HCT116 (cell line): ENCODE results near the gene DHX57.

Experiments
- SP1 ChIP-seq: IDR thresholded peaks from 2 replicates; pipeline ENCODE4 v1.6.1; 2012; ENCODE audit warnings: low read depth
- YY1 ChIP-seq: IDR thresholded peaks from 2 replicates; pipeline ENCODE4 v1.6.1; 2011; ENCODE audit warnings: low read length, low read depth, moderate library complexity, mild to moderate bottlenecking; ENCODE audit not compliant: insufficient replicate concordance; ENCODE audit errors: extremely low read depth
- TF ChIP-seq, protein P1 (sequence below), 3 experiments: fragments of 200-600 bp in 1 of 3; sonication (generic) in 1 of 3; IDR thresholded peaks in 2 of 3; conservative IDR thresholded peaks in 1 of 3; 2 replicates each; pipeline ENCODE4 v1.5.1; 2012 to 2017; ENCODE audit warnings: low read depth in 2 of 3, low read length in 2 of 3, antibody characterized with exemption in 1 of 3, borderline replicate concordance in 1 of 3, control low read depth in 1 of 3, mild to moderate bottlenecking in 1 of 3, mixed read lengths in 1 of 3, mixed run types in 1 of 3, moderate library complexity in 1 of 3; ENCODE audit not compliant: insufficient read depth in 1 of 3

DNA sequence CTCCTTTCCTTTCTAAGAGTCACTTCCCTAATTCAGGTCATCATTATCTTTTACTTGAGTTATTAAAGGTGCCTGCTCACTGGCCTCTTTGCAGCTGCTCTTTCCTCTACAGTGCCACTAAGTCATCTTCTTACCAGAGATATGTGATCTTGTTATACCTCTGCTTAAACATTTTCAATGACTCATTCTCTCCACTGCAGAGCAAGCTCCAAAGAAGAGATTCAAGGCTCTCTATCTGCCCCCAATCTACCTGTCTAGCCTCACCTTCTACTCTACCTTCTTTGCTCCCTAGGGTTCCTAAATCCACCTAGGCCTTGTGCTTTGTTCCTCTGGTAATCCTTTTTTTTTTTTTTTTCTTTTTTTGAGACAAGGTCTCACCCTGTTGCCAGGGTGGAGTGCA is 17.1 kb upstream of the DHX57 start:
- TF ChIP-seq, protein P1, sequence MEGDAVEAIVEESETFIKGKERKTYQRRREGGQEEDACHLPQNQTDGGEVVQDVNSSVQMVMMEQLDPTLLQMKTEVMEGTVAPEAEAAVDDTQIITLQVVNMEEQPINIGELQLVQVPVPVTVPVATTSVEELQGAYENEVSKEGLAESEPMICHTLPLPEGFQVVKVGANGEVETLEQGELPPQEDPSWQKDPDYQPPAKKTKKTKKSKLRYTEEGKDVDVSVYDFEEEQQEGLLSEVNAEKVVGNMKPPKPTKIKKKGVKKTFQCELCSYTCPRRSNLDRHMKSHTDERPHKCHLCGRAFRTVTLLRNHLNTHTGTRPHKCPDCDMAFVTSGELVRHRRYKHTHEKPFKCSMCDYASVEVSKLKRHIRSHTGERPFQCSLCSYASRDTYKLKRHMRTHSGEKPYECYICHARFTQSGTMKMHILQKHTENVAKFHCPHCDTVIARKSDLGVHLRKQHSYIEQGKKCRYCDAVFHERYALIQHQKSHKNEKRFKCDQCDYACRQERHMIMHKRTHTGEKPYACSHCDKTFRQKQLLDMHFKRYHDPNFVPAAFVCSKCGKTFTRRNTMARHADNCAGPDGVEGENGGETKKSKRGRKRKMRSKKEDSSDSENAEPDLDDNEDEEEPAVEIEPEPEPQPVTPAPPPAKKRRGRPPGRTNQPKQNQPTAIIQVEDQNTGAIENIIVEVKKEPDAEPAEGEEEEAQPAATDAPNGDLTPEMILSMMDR (IDR thresholded peaks at IDR 0.05 in 2 of 3, conservative IDR thresholded peaks at IDR 0.05 in 1 of 3; ENCODE audit: borderline replicate concordance in 1 of 3, insufficient read depth in 1 of 3, low read depth in 2 of 3, low read length in 2 of 3) = no peak
- no peak for TF ChIP-seq SP1
- no peak for TF ChIP-seq YY1
